EL (cell line): ENCODE data around the gene PIGR.

Experiments used
- DNase-seq: peaks from one replicate; pipeline ENCODE4 v3.0.0-alpha.2; 2016

The PIGR gene

DNA sequence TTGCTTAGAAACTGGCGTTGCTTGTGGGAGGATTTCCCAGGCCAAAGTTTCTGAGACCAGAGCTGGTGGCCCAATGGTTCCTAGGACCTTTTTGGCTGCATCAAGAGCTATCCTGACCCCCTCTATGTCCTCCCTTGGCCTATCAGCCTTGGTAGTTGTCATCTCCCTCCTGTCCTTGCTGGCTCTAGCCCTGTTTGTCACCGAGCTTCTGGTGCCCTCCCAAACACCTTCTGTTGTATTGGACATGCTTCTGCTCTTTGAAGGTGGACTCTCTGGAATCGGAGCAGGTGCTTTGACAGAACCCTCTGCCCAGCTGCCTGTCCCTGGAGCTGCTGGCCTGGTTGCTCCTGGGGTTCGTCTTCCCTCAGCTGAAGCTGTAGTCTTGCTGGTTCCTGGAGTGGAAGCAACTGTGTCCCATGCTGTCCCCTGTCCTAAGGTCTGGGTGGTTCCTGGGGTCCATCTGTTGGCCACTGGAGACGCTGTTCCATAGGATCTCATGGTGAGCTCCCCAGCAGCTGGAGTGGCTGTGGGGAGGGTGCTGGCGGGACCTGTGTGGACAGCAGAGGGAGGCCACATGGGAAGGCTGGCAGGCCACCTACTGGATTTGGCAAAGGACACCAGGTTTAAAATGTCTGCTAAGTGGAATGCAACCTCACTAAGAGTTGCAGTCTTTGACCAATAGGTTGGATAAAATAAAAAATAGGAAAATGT, 14.6 kb upstream of the PIGR start:
- no peak for DNase-seq

- DNase-seq, result no peak
Measured at GRCh38 chr1:206958144-206958543, 11.9 kb upstream of the PIGR start.

- no peak for DNase-seq
Measured at GRCh38 chr1:206957639-206958038, 11.4 kb upstream of the PIGR start.

DNA sequence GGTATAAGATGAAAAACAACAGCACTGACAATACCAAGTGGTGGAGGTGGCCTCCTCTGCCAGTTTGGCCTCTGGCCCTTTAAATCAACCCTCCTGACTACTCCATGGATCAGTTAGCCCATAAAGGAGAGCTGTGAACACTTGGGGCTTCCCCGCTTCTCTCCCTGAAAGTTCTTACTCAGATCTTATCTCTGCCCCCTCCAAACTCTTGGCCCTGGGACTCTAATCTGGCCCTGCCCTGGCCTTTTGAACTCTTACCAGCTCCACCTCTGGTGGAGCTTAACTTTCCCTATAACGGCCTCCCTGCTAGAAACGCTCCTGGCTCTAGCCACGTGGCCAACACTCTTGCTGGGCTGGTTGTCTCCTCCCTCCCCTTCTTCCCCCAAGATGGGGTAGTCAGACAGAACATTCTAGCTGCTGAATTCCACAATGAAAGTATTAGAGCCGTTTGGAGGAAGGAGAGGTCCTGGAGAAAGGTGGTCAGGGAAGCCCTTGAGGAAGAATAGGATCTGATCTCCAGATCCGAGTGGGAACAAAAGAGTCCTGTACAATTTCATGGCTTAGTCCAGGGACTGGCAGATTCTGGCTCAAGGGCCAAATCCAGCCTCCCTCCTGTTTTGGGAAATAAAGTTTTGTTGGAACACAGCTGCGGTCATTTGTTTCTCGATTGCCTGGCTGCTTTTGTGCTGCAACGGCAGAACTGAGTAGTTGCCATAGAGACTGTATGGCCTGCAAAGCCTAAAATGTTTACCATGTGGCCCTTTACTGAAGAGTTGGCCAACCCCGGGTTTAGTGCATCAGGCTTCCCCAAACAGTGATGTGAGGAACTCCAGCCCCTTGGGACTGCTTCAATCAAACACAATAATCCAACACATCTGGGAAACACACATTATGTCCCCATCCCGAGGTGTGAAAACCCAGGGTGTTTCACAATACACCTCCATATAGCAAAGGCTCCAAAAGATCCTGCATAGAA, 9.5 kb upstream of the PIGR start:
- DNase-seq, result no peak

DNA sequence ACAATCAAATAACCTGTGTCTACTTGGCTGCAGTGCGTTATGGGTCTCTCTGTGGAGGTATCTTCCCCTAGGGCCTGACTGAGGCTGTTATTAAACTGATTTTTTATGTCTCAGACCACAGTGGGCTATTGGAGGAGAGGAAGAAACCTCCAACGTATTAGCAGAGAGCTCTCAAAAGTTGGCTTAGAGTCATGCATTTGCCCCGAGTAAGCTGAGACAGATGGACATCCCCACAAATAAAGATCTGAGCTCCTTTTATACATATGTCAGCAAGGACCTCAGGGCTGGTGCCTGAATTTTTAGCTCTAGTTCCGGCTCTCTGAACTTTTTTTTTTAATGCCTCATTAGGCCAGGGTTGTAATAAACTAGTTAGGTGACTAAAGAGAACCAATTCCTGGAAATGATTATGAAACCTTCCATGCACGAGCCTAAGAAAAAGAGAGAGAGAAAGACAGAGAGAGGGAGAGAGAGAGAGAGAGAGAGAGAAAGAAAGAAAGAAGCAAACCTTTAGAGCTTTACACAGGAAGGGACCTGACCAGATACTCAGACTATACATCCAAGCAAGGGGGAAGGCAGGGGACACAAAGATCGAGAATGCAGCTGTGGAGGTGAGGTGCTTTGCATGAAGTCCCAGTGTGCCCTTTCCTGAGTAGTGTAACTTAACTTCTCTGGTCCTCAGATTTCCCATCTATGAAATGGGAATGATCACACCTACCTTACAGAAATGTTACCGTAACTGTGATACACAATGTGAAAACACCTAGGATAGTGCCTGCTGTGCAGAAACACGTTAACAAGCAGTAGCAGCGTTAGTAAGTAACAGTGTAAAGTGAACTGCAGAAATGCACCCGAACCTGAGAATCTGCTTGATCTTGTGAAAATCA, 8.4 kb upstream of the PIGR start:
- DNase-seq, result no peak

- DNase-seq, result no peak
Measured at GRCh38 chr1:206953626-206954025, 7.4 kb upstream of the PIGR start.

- DNase-seq, result no peak
Measured at GRCh38 chr1:206953126-206953525, 6.9 kb upstream of the PIGR start.

- no peak for DNase-seq
Measured at GRCh38 chr1:206952171-206952570, 5.9 kb upstream of the PIGR start.

- DNase-seq, result no peak
Measured at GRCh38 chr1:206951318-206952100, 5.2 kb upstream of the PIGR start.

DNA sequence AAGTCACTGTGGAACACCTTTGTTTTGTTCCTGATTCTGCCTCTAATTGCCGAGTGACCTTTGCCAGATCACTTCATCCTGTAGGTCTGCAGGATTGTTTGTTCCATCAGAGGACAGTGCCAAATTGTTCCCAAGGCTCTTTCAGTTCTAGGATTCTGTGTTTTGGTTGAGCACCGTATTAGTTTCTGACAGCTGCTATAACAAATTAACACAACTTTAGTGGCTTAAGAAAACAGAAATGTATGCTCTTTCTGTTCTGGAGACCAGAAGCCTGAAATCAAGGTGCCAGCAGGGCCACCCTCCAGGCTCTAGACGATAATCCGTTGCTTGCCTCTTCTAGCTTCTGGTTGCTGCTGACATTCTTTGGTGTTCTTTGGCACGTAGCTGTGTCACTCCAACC, 3.4 kb upstream of the PIGR start:
- DNase-seq, result no peak

GRCh38 chr1:206949208-206949607, 2.9 kb upstream of the PIGR start:
- DNase-seq, result no peak

DNA sequence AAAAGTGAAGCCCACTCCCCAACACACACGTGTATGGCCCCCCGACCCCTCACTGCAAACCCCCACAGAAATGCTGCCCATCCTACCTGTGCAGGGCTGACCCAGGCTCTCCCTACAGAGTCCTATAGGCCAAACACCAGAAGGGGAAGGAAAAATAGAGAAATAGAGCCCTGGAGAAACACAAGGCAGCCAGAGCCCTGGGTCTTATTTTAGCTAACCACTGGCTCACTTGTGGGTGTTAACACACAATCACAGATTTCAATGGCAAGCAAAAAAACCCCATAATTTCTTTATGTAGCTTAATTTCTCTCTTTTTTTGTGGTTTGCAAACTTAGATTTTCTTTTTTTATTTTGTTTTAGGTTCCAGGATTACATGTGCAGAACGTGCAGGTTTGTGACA, 989 bp upstream of the PIGR start:
- DNase-seq, result no peak

GRCh38 chr1:206945779-206946178, 487 bp downstream of the PIGR start:
- DNase-seq, result no peak

GRCh38 chr1:206944703-206945102, 1.6 kb downstream of the PIGR start:
- no peak for DNase-seq

DNA sequence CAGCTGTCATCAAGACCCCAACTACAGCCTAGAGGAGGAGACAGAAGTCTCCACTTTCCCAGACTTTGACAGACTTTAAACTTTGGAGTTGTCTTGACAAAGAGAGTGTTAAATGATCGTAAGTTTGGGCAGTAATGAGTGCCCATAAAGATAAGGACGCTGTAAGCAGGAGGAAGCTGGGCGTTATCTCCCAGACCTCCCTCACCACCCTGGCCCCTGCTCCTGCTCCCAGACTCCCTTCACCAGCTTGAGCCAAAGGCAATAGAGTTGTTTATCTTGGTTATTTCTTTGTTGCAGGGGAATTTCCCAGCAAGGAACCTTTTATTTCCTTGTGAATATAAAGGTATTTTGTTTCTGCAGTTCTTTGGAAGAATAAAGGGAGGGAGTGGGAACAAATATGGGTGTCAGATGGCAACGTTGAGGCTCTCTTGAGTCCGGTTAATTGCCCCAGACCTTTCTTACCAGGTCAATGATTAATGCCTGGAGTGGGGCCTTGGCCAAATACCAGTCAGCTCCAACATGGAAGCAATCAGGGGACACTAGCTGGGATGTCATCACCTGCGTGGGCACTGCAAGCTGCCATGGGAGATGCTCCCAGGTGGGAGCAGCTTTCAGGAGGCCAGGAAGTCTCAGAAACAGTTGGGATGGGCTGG, 4.4 kb downstream of the PIGR start:
- no peak for DNase-seq

DNA sequence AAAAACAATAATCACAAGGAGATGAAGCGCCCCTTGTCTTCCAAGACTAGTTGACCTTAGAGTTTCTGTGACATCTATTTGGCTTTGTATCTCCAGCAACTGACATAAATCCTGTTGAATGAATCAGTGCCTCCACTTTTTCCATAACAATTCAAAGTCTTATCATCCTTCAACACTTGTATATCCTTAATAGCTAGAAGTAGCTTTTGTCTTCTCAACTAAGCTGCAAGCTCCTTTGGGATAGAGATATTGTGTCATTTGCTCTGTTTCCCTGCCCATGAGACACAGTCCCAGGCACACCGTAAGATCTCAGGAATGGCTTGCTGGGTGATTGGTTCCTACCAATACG, 5.7 kb downstream of the PIGR start:
- DNase-seq, result no peak

GRCh38 chr1:206939841-206940587, 6.3 kb downstream of the PIGR start:
- DNase-seq, result no peak

- no peak for DNase-seq
Measured at GRCh38 chr1:206939131-206939530, 7.1 kb downstream of the PIGR start.

- DNase-seq, result no peak
Measured at GRCh38 chr1:206937425-206937824, 8.8 kb downstream of the PIGR start.

DNA sequence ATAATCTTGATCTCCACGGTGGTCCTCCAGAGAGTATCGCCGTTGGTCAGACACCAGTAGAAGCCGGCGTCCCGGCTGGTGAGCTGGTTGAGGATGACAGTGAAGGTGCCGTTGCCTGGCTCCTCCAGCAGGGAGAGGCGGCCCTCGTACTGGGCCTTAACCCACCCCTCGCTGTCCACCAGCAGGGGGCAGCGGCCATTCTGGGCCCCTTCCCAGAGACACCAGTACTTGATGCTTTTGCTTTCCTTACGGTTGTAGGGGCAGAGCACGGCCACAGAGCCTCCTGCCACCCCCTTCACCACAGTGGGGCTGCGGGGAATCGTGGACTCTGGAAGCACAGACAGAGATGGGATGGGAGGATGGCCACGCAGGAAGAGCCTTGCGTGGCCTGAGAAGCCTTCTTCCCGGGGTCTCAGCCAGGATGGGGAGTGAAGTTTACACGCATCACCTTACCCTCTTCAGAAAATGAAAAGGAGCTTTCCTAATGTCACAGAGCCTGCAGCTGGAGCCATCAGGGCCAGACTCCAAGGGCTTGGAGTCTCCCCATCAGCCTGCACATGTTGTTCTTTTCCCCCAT, 10.7 kb downstream of the PIGR start:
- DNase-seq, result peak; percentile 33
